BE2C (cell line): ENCODE measurements around the gene PASK.

ENCODE experiments used
- DNase-seq: peaks from one replicate; pipeline ENCODE4 v3.0.0-alpha.2; 2020
- H3K27me3 ChIP-seq: fragments of 250-450 bp; sonication (Bioruptor Pico); 2 replicates; pipeline ENCODE4 v1.5.1; 2020; ENCODE audit warnings: mild to moderate bottlenecking
- H3K36me3 ChIP-seq: fragments of 250-450 bp; sonication (Bioruptor Pico); 2 replicates; pipeline ENCODE4 v1.5.1; 2020; ENCODE audit warnings: mild to moderate bottlenecking
- H3K4me1 ChIP-seq: fragments of 250-450 bp; sonication (Bioruptor Pico); 2 replicates; pipeline ENCODE4 v1.5.1; 2020
- H3K4me3 ChIP-seq: 2 replicates; pipeline ENCODE4 v1.5.1; 2011; ENCODE audit warnings: low read depth, low read length
- H3K9me3 ChIP-seq: fragments of 250-450 bp; sonication (Bioruptor Pico); 2 replicates; pipeline ENCODE4 v1.5.1; 2020
- CTCF ChIP-seq: IDR thresholded peaks from 2 replicates; pipeline ENCODE4 v1.5.1; 2012; ENCODE audit warnings: mild to moderate bottlenecking, low read depth, low read length

The PASK gene

GRCh38 chr2:241072553-241073165, 76.6 kb downstream of the PASK start:
- no peak for DNase-seq
- no peak overlapping the region for H3K4me3 ChIP-seq
- no peaks in the 10 kb centered on the region for H3K4me1 ChIP-seq
- no peaks in the 10 kb centered on the region for H3K27me3 ChIP-seq
- H3K36me3 ChIP-seq: no peaks in the 10 kb centered on the region
- no peaks in the 10 kb centered on the region for H3K9me3 ChIP-seq
- TF ChIP-seq CTCF: no peak

- DNase-seq: no peak
- Histone ChIP-seq H3K36me3 (no peaks in the 10 kb centered on the region), H3K27me3 (no peaks in the 10 kb centered on the region), H3K4me3 (no peak overlapping the region), H3K9me3 (no peaks in the 10 kb centered on the region), H3K4me1 (no peaks in the 10 kb centered on the region)
- no peak for TF ChIP-seq CTCF
Measured at GRCh38 chr2:241072151-241072550, 77.1 kb downstream of the PASK start.

- Histone ChIP-seq H3K4me1 (no peaks in the 10 kb centered on the region), H3K27me3 (no peaks in the 10 kb centered on the region), H3K4me3 (no peak overlapping the region), H3K36me3 (no peaks in the 10 kb centered on the region), H3K9me3 (no peaks in the 10 kb centered on the region)
- no peak for TF ChIP-seq CTCF
- DNase-seq: no peak
Measured at GRCh38 chr2:241071677-241072111, 77.6 kb downstream of the PASK start.

- H3K4me3 ChIP-seq: no peak overlapping the region
- DNase-seq: no peak
- no peaks in the 10 kb centered on the region for H3K27me3 ChIP-seq
- TF ChIP-seq CTCF: no peak
- no peaks in the 10 kb centered on the region for H3K36me3 ChIP-seq
- H3K9me3 ChIP-seq: no peaks in the 10 kb centered on the region
- H3K4me1 ChIP-seq: no peaks in the 10 kb centered on the region
Measured at GRCh38 chr2:241070811-241071676, 78.2 kb downstream of the PASK start.

GRCh38 chr2:241070361-241070760, 78.9 kb downstream of the PASK start:
- Histone ChIP-seq H3K27me3 (no peaks in the 10 kb centered on the region), H3K4me3 (no peak overlapping the region), H3K9me3 (no peaks in the 10 kb centered on the region), H3K36me3 (no peaks in the 10 kb centered on the region), H3K4me1 (no peaks in the 10 kb centered on the region)
- TF ChIP-seq CTCF: no peak
- DNase-seq: no peak

- no peaks in the 10 kb centered on the region for H3K4me1 ChIP-seq
- no peaks in the 10 kb centered on the region for H3K9me3 ChIP-seq
- no peak overlapping the region for H3K4me3 ChIP-seq
- no peak for DNase-seq
- no peaks in the 10 kb centered on the region for H3K27me3 ChIP-seq
- no peak for TF ChIP-seq CTCF
- H3K36me3 ChIP-seq: no peaks in the 10 kb centered on the region
Measured at GRCh38 chr2:241069821-241070281, 79.4 kb downstream of the PASK start.
